H9 (cell line): Measurements from ENCODE around the gene HCRTR1. TPM values are rescaled to one million over a fixed set of nuclear protein-coding genes. Genes with fewer than 3 reads are reported as not detected.

Source experiments
- DNase-seq: peaks from one replicate; pipeline ENCODE4 v3.0.0-alpha.2; 2017
- H2AFZ ChIP-seq: one replicate; pipeline ENCODE4 v1.6.1; 2013; ENCODE audit warnings: mild to moderate bottlenecking, low read length, control low read depth, moderate library complexity
- H2AK5ac ChIP-seq: 2 replicates; pipeline ENCODE4 v1.6.1; 2013; ENCODE audit warnings: low read length, control low read depth, mixed read lengths; ENCODE audit not compliant: insufficient read length
- H2BK120ac ChIP-seq: one replicate; pipeline ENCODE4 v1.6.1; 2013; ENCODE audit warnings: low read depth, mild to moderate bottlenecking, low read length, control low read depth, inconsistent platforms; ENCODE audit not compliant: poor library complexity, severe bottlenecking
- H2BK12ac ChIP-seq: 2 replicates; pipeline ENCODE4 v1.6.1; 2013; ENCODE audit warnings: low read length, control low read depth, mixed read lengths, low read depth; ENCODE audit not compliant: insufficient read length
- H2BK15ac ChIP-seq: 2 replicates; pipeline ENCODE4 v1.6.1; 2013; ENCODE audit warnings: low read depth, low read length, control low read depth
- H2BK20ac ChIP-seq: one replicate; pipeline ENCODE4 v1.6.1; 2013; ENCODE audit warnings: low read depth, mild to moderate bottlenecking, low read length, control low read depth, inconsistent platforms; ENCODE audit not compliant: poor library complexity, severe bottlenecking
- H2BK5ac ChIP-seq: 2 replicates; pipeline ENCODE4 v1.6.1; 2013; ENCODE audit warnings: low read length, control low read depth, mixed read lengths; ENCODE audit not compliant: insufficient read length
- H3K14ac ChIP-seq: 2 replicates; pipeline ENCODE4 v1.6.1; 2013; ENCODE audit warnings: low read length, control low read depth; ENCODE audit not compliant: insufficient read depth
- H3K18ac ChIP-seq: 2 replicates; pipeline ENCODE4 v1.6.1; 2013; ENCODE audit warnings: low read depth, mild to moderate bottlenecking, mixed read lengths, low read length, control low read depth; ENCODE audit not compliant: insufficient read length
- H3K23ac ChIP-seq: 2 replicates; pipeline ENCODE4 v1.6.1; 2013; ENCODE audit warnings: low read length, control low read depth, mixed read lengths, low read depth; ENCODE audit not compliant: insufficient read length
- H3K23me2 ChIP-seq: 2 replicates; pipeline ENCODE4 v1.6.1; 2013; ENCODE audit warnings: low read depth, mild to moderate bottlenecking, mixed read lengths, low read length, control low read depth; ENCODE audit not compliant: insufficient read length, poor library complexity, severe bottlenecking
- H3K27ac ChIP-seq: 2 replicates; pipeline ENCODE4 v1.5.1; 2013; ENCODE audit warnings: low read length, control low read depth, mixed read lengths, low read depth; ENCODE audit not compliant: insufficient read length
- H3K27me3 ChIP-seq: 2 replicates; pipeline ENCODE4 v1.6.1; 2013; ENCODE audit warnings: low read length, control low read depth, inconsistent platforms; ENCODE audit not compliant: insufficient read depth
- H3K4ac ChIP-seq: 2 replicates; pipeline ENCODE4 v1.6.1; 2013; ENCODE audit warnings: low read depth, mild to moderate bottlenecking, control low read depth, inconsistent platforms, low read length, moderate library complexity
- H3K4me1 ChIP-seq: 2 replicates; pipeline ENCODE4 v1.6.1; 2013; ENCODE audit warnings: low read length, control low read depth, inconsistent platforms; ENCODE audit not compliant: insufficient read depth
- H3K4me2 ChIP-seq: 2 replicates; pipeline ENCODE4 v1.6.1; 2013; ENCODE audit warnings: low read length, control low read depth, mixed read lengths; ENCODE audit not compliant: insufficient read length, insufficient read depth
- H3K56ac ChIP-seq: 2 replicates; pipeline ENCODE4 v1.6.1; 2013; ENCODE audit warnings: low read depth, mild to moderate bottlenecking, mixed read lengths, low read length, control low read depth; ENCODE audit not compliant: insufficient read length
- H3K79me1 ChIP-seq: 2 replicates; pipeline ENCODE4 v1.6.1; 2013; ENCODE audit warnings: low read depth, mild to moderate bottlenecking, moderate library complexity, low read length, control low read depth, inconsistent platforms; ENCODE audit not compliant: insufficient read depth, poor library complexity, severe bottlenecking
- H3K79me2 ChIP-seq: 2 replicates; pipeline ENCODE4 v1.6.1; 2013; ENCODE audit warnings: low read length, control low read depth, inconsistent platforms; ENCODE audit not compliant: insufficient read depth
- H3K9ac ChIP-seq: 2 replicates; pipeline ENCODE4 v1.6.1; 2013; ENCODE audit warnings: low read length, control low read depth, mixed read lengths; ENCODE audit not compliant: insufficient read length; ENCODE audit errors: extremely low read depth
- H3K9me3 ChIP-seq: one replicate; pipeline ENCODE4 v1.6.1; 2013; ENCODE audit warnings: low read depth, low read length, inconsistent platforms; ENCODE audit not compliant: control insufficient read depth
- H3T11ph ChIP-seq: one replicate; pipeline ENCODE4 v1.6.1; 2013; ENCODE audit warnings: mild to moderate bottlenecking, low read length, control low read depth, inconsistent platforms
- H4K20me1 ChIP-seq: one replicate; pipeline ENCODE4 v1.6.1; 2013; ENCODE audit not compliant: control insufficient read depth, insufficient read length, insufficient read depth
- H4K5ac ChIP-seq: 2 replicates; pipeline ENCODE4 v1.6.1; 2013; ENCODE audit warnings: low read depth, mild to moderate bottlenecking, mixed read lengths, low read length, control low read depth; ENCODE audit not compliant: insufficient read length
- H4K8ac ChIP-seq: replicated peaks from 2 replicates; pipeline ENCODE4 v1.6.1; 2013; ENCODE audit warnings: low read length, control low read depth, mixed read lengths, low read depth; ENCODE audit not compliant: insufficient read length
- H4K91ac ChIP-seq: 2 replicates; pipeline ENCODE4 v1.6.1; 2013; ENCODE audit warnings: low read depth, mild to moderate bottlenecking, moderate library complexity, mixed read lengths, low read length, control low read depth; ENCODE audit not compliant: insufficient read length
- H3K27ac Mint-ChIP-seq, 3 experiments: 2 replicates in 2 of 3; 3 replicates in 1 of 3; pipeline ENCODE4 v1.8.0; 2020 to 2021; ENCODE audit warnings: mixed read lengths in 3 of 3, mild to moderate bottlenecking in 1 of 3, moderate library complexity in 1 of 3
- H3K27me3 Mint-ChIP-seq: 2 replicates; pipeline ENCODE4 v1.8.0; 2021; ENCODE audit warnings: low read depth, mild to moderate bottlenecking, moderate library complexity, mixed read lengths
- H3K36me3 Mint-ChIP-seq, 3 experiments: 2 replicates in 2 of 3; 3 replicates in 1 of 3; pipeline ENCODE4 v1.8.0; 2020 to 2021; ENCODE audit warnings: low read depth in 3 of 3, mixed read lengths in 3 of 3; ENCODE audit not compliant: insufficient read depth in 1 of 3
- H3K4me1 Mint-ChIP-seq, 2 experiments: 2 replicates each; pipeline ENCODE4 v1.8.0; 2020; ENCODE audit warnings: mixed read lengths in 2 of 2
- H3K4me3 Mint-ChIP-seq, 2 experiments: 2 replicates in 1 of 2; 3 replicates in 1 of 2; pipeline ENCODE4 v1.8.0; 2020 to 2021; ENCODE audit warnings: mild to moderate bottlenecking in 2 of 2, mixed read lengths in 2 of 2, moderate library complexity in 1 of 2
- H3K9me3 Mint-ChIP-seq, 2 experiments: 2 replicates in 1 of 2; 3 replicates in 1 of 2; pipeline ENCODE4 v1.8.0; 2020; ENCODE audit warnings: mild to moderate bottlenecking in 2 of 2, mixed read lengths in 2 of 2, moderate library complexity in 1 of 2
- CTCF ChIP-seq: fragments of 200-600 bp; sonication (generic); conservative IDR thresholded peaks from 3 replicates; pipeline ENCODE4 v1.8.0; 2021; ENCODE audit warnings: antibody characterized with exemption, mild to moderate bottlenecking
- WGBS: extraction: QIAGEN DNeasy Blood & Tissue Kit; methylation state at CpG from one replicate; pipeline ENCODE4 v1.1.7; 2013; ENCODE audit warnings: missing lambda C conversion rate, low lambda C conversion rate, mixed read lengths; ENCODE audit not compliant: insufficient read length; ENCODE audit errors: extremely low coverage; 5-methylcytosine and 5-hydroxymethylcytosine counted together
- total RNA-seq: library from RNA; stranded (reverse); gene quantifications from 2 replicates; pipeline ENCODE4 v1.2.1, GENCODE V29; 2021

HCRTR1 gene
- total RNA-seq, 1 experiment from 2014 or later, result not detected

- Mint-ChIP-seq H3K4me1 (no peaks in the 10 kb centered on the region), H3K36me3 (no peaks in the 10 kb centered on the region), H3K27me3 (peaks cover 5% of the 10 kb centered on the region), H3K4me3 (no peak overlapping the region), H3K9me3 (no peaks in the 10 kb centered on the region), H3K27ac (no peak overlapping the region)
- H3K14ac ChIP-seq, result no peak overlapping the region
- H4K5ac ChIP-seq, result no peak overlapping the region
- no peak overlapping the region for H2BK12ac ChIP-seq
- H3K27me3 ChIP-seq, result no peaks in the 10 kb centered on the region
- H2BK5ac ChIP-seq, result no peak overlapping the region
- H2BK120ac ChIP-seq, result no peak overlapping the region
- no peak overlapping the region for H3K23ac ChIP-seq
- H3K9me3 ChIP-seq, result no peaks in the 10 kb centered on the region
- H2AFZ ChIP-seq, result no peak overlapping the region
- no peaks in the 10 kb centered on the region for H4K20me1 ChIP-seq
- H3K4ac ChIP-seq, result no peak overlapping the region
- H3K27ac ChIP-seq, result no peak overlapping the region
- H3T11ph ChIP-seq, result no peak overlapping the region
- no peak overlapping the region for H2BK20ac ChIP-seq
- H2BK15ac ChIP-seq, result no peak overlapping the region
- no peaks in the 10 kb centered on the region; the same call in 1 of the 2 replicates for H3K4me1 ChIP-seq
- no peaks in the 10 kb centered on the region for H3K79me1 ChIP-seq
- H3K9ac ChIP-seq, result no peak overlapping the region
- no peak overlapping the region for H3K18ac ChIP-seq
- no peak overlapping the region for H3K4me2 ChIP-seq
- DNase-seq, result no peak
- no CpG with 5 or more reads among the region's 1 CpG for whole genome bisulfite sequencing
- no peak overlapping the region for H4K91ac ChIP-seq
- no peak overlapping the region for H4K8ac ChIP-seq
- no peaks in the 10 kb centered on the region for H3K79me2 ChIP-seq
- no peak for TF ChIP-seq CTCF
- H3K56ac ChIP-seq, result no peak overlapping the region
- no peaks in the 10 kb centered on the region for H3K23me2 ChIP-seq
- H2AK5ac ChIP-seq, result no peak overlapping the region
Observed at GRCh38 chr1:31651089-31651420, 33.6 kb downstream of the HCRTR1 start.
